ENCODE measurements around the gene INTS4.
"Not testable (repeated sequence)": the region's sequence is repeated elsewhere in the genome, so short reads cannot be mapped to it uniquely, and the experiment has no call there.

The INTS4 gene

DNA sequence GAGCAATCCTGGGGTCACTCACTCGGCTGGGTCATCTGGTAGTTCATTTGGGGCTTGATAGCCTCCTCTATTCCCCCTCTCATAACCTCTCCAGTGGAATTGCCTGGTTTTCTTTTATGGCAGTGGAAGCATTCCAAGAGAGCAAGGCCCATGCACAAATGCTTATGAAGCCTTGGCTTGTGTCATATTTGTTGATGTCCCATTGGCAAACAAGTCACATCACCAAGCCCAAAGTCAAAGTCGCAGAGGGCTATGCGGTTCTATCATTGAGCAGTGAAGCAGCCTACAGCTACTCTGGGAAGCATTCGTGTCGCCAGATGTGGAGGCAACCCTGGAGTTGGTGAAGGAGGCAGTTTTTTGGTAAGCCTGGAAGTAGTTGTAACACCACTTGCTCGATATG lies 16.3 kb upstream of the INTS4 start:
- H3K4me3 ChIP-seq (replicated peaks in 1 of 2; ENCODE audit: low read depth in 2 of 2, low read length in 2 of 2) = no peak overlapping the region
- TF ChIP-seq, protein P1, sequence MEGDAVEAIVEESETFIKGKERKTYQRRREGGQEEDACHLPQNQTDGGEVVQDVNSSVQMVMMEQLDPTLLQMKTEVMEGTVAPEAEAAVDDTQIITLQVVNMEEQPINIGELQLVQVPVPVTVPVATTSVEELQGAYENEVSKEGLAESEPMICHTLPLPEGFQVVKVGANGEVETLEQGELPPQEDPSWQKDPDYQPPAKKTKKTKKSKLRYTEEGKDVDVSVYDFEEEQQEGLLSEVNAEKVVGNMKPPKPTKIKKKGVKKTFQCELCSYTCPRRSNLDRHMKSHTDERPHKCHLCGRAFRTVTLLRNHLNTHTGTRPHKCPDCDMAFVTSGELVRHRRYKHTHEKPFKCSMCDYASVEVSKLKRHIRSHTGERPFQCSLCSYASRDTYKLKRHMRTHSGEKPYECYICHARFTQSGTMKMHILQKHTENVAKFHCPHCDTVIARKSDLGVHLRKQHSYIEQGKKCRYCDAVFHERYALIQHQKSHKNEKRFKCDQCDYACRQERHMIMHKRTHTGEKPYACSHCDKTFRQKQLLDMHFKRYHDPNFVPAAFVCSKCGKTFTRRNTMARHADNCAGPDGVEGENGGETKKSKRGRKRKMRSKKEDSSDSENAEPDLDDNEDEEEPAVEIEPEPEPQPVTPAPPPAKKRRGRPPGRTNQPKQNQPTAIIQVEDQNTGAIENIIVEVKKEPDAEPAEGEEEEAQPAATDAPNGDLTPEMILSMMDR (IDR thresholded peaks at IDR 0.05; ENCODE audit: low read depth, low read length) = no peak
- DNase-seq (ENCODE audit: low read depth in 2 of 2) = no peak

DNA sequence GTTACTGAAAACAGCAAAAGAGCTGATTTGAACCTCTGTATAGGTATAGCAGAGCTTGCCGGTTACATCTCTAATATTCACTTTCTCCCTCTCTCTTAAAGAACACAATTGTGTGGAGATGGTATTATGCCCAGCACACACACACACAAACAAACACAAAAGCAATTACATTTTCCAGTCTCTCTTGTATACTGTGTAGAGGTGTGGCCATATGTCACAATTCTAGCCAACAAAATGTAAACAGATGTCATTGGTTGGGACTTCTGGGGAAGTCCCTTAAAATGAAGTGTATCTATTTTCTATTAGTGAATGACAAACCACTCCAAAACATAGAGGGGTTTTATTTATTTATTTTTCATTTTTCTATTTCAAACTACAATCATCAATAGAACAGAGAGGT lies 15.8 kb upstream of the INTS4 start:
- TF ChIP-seq, protein P1 (IDR thresholded peaks at IDR 0.05; ENCODE audit: low read depth, low read length) = no peak
- DNase-seq (ENCODE audit: low read depth in 2 of 2) = no peak
- H3K4me3 ChIP-seq (replicated peaks in 1 of 2; ENCODE audit: low read depth in 2 of 2, low read length in 2 of 2) = no peak overlapping the region

DNA sequence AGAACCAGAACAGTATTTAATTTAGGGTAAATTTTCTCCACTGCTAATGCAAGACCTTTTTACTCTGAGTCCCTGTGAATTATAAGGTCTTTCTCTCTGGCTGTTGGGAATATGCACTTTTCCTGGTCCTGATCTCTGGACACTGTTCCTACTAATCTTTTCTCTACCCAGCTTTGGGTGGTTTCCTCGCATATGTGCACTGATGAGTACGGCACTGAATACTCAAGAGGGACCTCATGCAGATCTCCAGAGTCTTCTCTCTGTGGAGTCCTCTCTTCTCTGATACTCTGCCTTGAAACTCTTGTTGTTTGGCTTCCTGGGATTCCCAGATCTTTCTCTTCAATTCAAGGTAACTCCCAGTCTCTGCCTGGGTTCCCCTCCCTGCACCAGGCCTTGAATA lies 14.6 kb upstream of the INTS4 start:
- no peak for DNase-seq (ENCODE audit: low read depth in 2 of 2)
- no peak overlapping the region for H3K4me3 ChIP-seq (replicated peaks in 1 of 2; ENCODE audit: low read depth in 2 of 2, low read length in 2 of 2)
- TF ChIP-seq, protein P1 (IDR thresholded peaks at IDR 0.05; ENCODE audit: low read depth, low read length) = no peak

DNA sequence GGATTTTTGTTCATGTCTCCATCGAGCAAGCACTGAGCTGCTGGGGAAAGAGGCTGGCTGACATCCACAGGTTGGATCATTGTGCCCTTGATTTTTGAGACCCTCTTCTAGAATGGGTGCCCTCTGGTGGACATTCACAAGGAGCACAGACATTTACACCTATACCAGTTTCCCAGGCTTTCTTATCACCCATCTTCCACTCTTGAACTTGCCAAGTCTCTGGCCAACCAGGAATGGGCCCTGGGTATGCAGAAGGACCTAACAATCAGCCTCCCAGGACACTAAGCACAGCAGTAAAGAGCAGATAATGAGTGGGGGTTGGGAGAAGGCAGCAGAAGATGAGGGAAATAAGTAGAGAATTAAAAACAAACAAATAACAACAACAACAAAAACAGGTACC lies 5.7 kb upstream of the INTS4 start:
- no peak overlapping the region for H3K4me3 ChIP-seq (replicated peaks in 1 of 2; ENCODE audit: low read depth in 2 of 2, low read length in 2 of 2)
- TF ChIP-seq, protein P1 (IDR thresholded peaks at IDR 0.05; ENCODE audit: low read depth, low read length) = peak; percentile 69
- DNase-seq (ENCODE audit: low read depth in 2 of 2) = peak; percentile 85 to 87

DNA sequence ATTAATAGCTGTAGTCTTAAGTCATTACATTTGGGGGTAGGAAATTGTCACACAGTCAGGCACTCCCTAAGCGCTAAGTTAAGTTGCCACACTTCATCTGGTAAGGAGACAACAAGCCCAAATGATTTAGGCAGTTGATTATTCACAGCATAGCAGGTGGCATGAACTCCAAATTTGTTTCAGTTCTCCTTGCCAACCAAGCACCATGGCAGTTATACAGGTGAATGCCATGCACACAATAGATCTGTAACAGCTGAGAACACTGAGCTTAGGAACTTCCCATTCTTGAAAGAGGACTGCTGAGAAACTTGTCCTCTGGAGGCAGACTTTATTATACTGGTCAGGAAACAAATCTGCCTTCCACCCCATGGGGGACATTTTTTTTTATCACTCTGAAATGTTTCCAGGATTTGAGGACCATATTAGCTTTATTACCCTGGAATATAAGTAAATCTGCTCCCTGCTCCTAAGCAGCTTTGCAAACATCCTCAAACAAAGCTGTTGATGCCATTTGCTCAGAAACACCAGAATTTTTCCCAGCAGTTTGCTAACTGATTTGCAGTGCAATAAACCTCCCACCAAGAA lies 5.1 kb upstream of the INTS4 start:
- no peak overlapping the region for H3K4me3 ChIP-seq (replicated peaks in 1 of 2; ENCODE audit: low read depth in 2 of 2, low read length in 2 of 2)
- no peak for DNase-seq (ENCODE audit: low read depth in 2 of 2)
- TF ChIP-seq, protein P1 (IDR thresholded peaks at IDR 0.05; ENCODE audit: low read depth, low read length) = no peak

DNA sequence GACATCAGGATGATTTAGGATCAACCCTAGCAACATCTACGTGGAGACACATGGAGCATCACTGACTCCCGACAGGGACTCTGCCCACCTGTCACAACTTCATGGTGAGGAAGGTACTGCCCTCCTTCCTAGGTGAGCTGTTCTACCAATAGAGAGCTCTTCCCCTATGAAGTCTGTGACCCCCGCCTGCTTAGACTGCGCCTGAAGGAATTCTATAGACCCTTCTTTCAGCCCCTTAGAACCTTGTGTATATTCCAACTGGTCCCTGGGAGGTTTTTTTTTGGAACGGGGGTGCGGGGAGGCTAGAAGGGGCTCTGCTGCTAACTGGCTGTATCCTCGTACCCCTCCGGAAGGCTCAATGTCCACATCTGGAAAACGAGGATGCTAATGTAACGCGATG lies 566 bp downstream of the INTS4 start:
- peak overlapping the region; percentile 69 to 74 for H3K4me3 ChIP-seq (replicated peaks in 1 of 2; ENCODE audit: low read depth in 2 of 2, low read length in 2 of 2)
- no peak for DNase-seq (ENCODE audit: low read depth in 2 of 2)
- TF ChIP-seq, protein P1 (IDR thresholded peaks at IDR 0.05; ENCODE audit: low read depth, low read length) = no peak

DNA sequence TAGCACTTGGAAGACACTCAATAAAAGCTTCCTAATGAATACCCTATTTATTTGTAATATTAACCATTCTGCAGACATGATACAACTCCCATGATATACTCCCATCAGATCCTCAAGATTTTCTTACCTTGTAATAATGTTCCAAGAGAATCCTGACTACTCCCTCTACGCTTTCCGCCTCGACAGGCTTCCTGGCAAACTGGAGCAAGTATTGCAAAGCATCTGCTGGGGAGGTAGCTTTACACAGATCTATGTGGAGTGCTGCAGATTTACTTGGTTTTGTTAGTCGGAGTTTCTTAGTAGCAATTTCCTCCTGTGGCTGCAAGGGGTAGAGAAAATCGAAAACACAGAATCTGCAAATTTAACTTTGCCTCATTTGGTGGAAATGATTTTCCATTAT lies 3.5 kb downstream of the INTS4 start:
- TF ChIP-seq, protein P1 (IDR thresholded peaks at IDR 0.05; ENCODE audit: low read depth, low read length) = no peak
- H3K4me3 ChIP-seq (replicated peaks in 1 of 2; ENCODE audit: low read depth in 2 of 2, low read length in 2 of 2) = no peak overlapping the region
- no peak for DNase-seq (ENCODE audit: low read depth in 2 of 2)

DNA sequence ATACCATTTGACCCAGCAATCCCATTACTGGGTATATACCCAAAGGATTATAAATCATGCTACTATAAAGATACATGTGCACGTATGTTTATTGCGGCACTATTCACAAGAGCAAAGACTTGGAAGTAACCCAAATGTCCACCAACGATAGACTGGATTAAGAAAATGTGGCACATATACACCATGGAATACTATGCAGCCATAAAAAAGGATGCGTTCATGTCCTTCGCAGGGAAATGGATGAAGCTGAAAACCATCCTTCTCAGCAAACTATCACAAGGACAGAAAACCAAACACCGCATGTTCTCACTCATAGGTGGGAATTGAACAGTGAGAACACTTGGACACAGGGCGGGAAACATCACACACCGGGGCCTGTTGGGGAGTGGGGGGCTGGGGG lies 8.0 kb downstream of the INTS4 start:
- H3K4me3 ChIP-seq (replicated peaks in 1 of 2; ENCODE audit: low read depth in 2 of 2, low read length in 2 of 2); DNase-seq (ENCODE audit: low read depth in 2 of 2): not testable (repeated sequence)
